Measurements from ENCODE around the gene KLF1.

The KLF1 gene

GRCh38 chr19:12885749-12886650 is 1.0 kb downstream of the KLF1 start:
- in situ Hi-C loops (cut with HindIII; ENCODE audit: low pct_unique_long_range_greater_than_20kb, low sequenced_read_pairs), result no loop called here
- DNase-seq (ENCODE audit: low read depth in 1 of 2, low spot score in 1 of 2), result no peak
- TF ChIP-seq JUND (IDR thresholded peaks at IDR 0.05; ENCODE audit: low read depth), result no peak

GRCh38 chr19:12884926-12885748 is 1.9 kb downstream of the KLF1 start:
- in situ Hi-C loops (cut with HindIII; ENCODE audit: low pct_unique_long_range_greater_than_20kb, low sequenced_read_pairs), result no loop called here
- peak; percentile 94 to 99 for DNase-seq (ENCODE audit: low read depth in 1 of 2, low spot score in 1 of 2)
- TF ChIP-seq JUND (IDR thresholded peaks at IDR 0.05; ENCODE audit: low read depth), result no peak

GRCh38 chr19:12884627-12884925 is 2.4 kb downstream of the KLF1 start:
- in situ Hi-C loops (cut with HindIII; ENCODE audit: low pct_unique_long_range_greater_than_20kb, low sequenced_read_pairs), result no loop called here
- TF ChIP-seq JUND (IDR thresholded peaks at IDR 0.05; ENCODE audit: low read depth), result no peak
- no peak for DNase-seq (ENCODE audit: low read depth in 1 of 2, low spot score in 1 of 2)

GRCh38 chr19:12884202-12884601 is 2.8 kb downstream of the KLF1 start:
- in situ Hi-C loops (cut with HindIII; ENCODE audit: low pct_unique_long_range_greater_than_20kb, low sequenced_read_pairs), result no loop called here
- no peak for TF ChIP-seq JUND (IDR thresholded peaks at IDR 0.05; ENCODE audit: low read depth)
- no peak for DNase-seq (ENCODE audit: low read depth in 1 of 2, low spot score in 1 of 2)

- no peak for DNase-seq (ENCODE audit: low read depth in 1 of 2, low spot score in 1 of 2)
- in situ Hi-C loops (cut with HindIII; ENCODE audit: low pct_unique_long_range_greater_than_20kb, low sequenced_read_pairs), result no loop called here
- TF ChIP-seq JUND (IDR thresholded peaks at IDR 0.05; ENCODE audit: low read depth), result no peak
Measured at GRCh38 chr19:12882589-12882988, 4.4 kb downstream of the KLF1 start.

- TF ChIP-seq JUND (IDR thresholded peaks at IDR 0.05; ENCODE audit: low read depth), result no peak
- in situ Hi-C loops (cut with HindIII; ENCODE audit: low pct_unique_long_range_greater_than_20kb, low sequenced_read_pairs), result no loop called here
Measured at GRCh38 chr19:12881172-12881808, 5.7 kb downstream of the KLF1 start, which contains the start of gene DNASE2. DNASE2 (minus strand) TSS chr19:12881449; CDS start chr19:12881375, 74 bp downstream.

GRCh38 chr19:12880551-12881171 is 6.3 kb downstream of the KLF1 start:
- peak; percentile 55 to 62 for DNase-seq (ENCODE audit: low read depth in 1 of 2, low spot score in 1 of 2)
- in situ Hi-C loops (cut with HindIII; ENCODE audit: low pct_unique_long_range_greater_than_20kb, low sequenced_read_pairs), result no loop called here
- no peak for TF ChIP-seq JUND (IDR thresholded peaks at IDR 0.05; ENCODE audit: low read depth)

More at GRCh38 chr19:12881172-12881808, 5.7 kb downstream of the KLF1 start, which contains the start of gene DNASE2:
- peak; percentile 93 to 97 for DNase-seq (ENCODE audit: low read depth in 1 of 2, low spot score in 1 of 2)

- in situ Hi-C loops (cut with HindIII; ENCODE audit: low pct_unique_long_range_greater_than_20kb, low sequenced_read_pairs), result no loop called here
- no peak for DNase-seq (ENCODE audit: low read depth in 1 of 2, low spot score in 1 of 2)
- TF ChIP-seq JUND (IDR thresholded peaks at IDR 0.05; ENCODE audit: low read depth), result no peak
Measured at GRCh38 chr19:12875086-12875485, 11.9 kb downstream of the KLF1 start.

- no peak for DNase-seq (ENCODE audit: low read depth in 1 of 2, low spot score in 1 of 2)
- in situ Hi-C loops (cut with HindIII; ENCODE audit: low pct_unique_long_range_greater_than_20kb, low sequenced_read_pairs), result no loop called here
- TF ChIP-seq JUND (IDR thresholded peaks at IDR 0.05; ENCODE audit: low read depth), result no peak
Measured at GRCh38 chr19:12873891-12874745, 12.9 kb downstream of the KLF1 start.

GRCh38 chr19:12872941-12873890 is 13.8 kb downstream of the KLF1 start:
- in situ Hi-C loops (cut with HindIII; ENCODE audit: low pct_unique_long_range_greater_than_20kb, low sequenced_read_pairs), result no loop called here
- TF ChIP-seq JUND (IDR thresholded peaks at IDR 0.05; ENCODE audit: low read depth), result no peak
- DNase-seq (ENCODE audit: low read depth in 1 of 2, low spot score in 1 of 2), result peak; percentile 35 to 96

Measured in T47D (cell line).